Esophagus squamous epithelium (tissue), 4 donors: ENCODE measurements around the gene DUSP14.

Experiments
- CTCF ChIP-seq, 6 experiments: fragments of 450-650 bp in 4 of 6; fragments of 200-600 bp in 2 of 6; sonication (generic) in 2 of 6; IDR thresholded peaks; one replicate each; pipeline ENCODE4 v1.5.1; 2016 to 2019; ENCODE audit warnings: antibody characterized with exemption in 6 of 6, mild to moderate bottlenecking in 4 of 6, moderate library complexity in 4 of 6
- POLR2A ChIP-seq, 4 donors: fragments of 450-650 bp; IDR thresholded peaks; one replicate each; pipeline ENCODE4 v1.6.1; 2017; ENCODE audit warnings: antibody characterized with exemption in 4 of 4, mild to moderate bottlenecking in 4 of 4, moderate library complexity in 3 of 4

GRCh38 chr17:37512442-37513068 is 22.9 kb downstream of the DUSP14 start:
- TF ChIP-seq POLR2A (IDR thresholded peaks at IDR 0.05) (no peak), CTCF (IDR thresholded peaks at IDR 0.05) (no peak)
